GM12873 (cell line): Measurements from ENCODE around the gene DSE.

Experiments used
- TF ChIP-seq, protein P1 (sequence below): IDR thresholded peaks from 2 replicates; pipeline ENCODE4 v1.5.1; 2012; ENCODE audit warnings: low read depth, mild to moderate bottlenecking, moderate library complexity, low read length, control low read depth; ENCODE audit not compliant: insufficient read depth; ENCODE audit errors: missing control alignments

Gene DSE

DNA sequence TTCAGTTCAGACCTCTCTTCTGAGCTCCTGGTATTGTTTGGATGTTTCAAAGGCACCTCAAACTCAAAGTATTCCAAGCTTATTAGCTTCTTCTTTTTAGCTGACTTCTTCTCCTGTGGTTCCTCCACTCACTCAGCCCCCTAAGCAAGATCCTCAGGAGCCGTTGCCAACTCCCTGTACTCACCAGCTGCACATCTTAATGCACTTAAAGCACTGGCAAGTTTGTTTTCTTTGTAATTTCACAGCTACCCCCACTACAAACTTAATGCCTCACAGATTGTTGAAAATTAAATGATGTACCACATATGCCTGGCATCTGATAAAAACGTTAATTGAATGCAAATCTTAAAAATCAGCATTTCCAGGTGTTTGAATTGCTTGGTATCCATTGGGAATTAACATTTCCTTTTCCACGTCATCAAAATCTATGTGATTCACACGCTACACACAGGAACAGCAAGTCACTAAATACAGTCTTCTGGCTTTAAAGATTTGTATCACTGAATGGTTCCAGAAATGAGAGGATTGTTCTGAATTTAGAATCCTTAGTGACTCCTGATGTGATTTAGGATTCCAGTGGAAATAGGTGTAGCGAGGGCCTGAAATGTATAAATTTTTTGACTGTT, 114.9 kb downstream of the DSE start:
- TF ChIP-seq, protein P1, sequence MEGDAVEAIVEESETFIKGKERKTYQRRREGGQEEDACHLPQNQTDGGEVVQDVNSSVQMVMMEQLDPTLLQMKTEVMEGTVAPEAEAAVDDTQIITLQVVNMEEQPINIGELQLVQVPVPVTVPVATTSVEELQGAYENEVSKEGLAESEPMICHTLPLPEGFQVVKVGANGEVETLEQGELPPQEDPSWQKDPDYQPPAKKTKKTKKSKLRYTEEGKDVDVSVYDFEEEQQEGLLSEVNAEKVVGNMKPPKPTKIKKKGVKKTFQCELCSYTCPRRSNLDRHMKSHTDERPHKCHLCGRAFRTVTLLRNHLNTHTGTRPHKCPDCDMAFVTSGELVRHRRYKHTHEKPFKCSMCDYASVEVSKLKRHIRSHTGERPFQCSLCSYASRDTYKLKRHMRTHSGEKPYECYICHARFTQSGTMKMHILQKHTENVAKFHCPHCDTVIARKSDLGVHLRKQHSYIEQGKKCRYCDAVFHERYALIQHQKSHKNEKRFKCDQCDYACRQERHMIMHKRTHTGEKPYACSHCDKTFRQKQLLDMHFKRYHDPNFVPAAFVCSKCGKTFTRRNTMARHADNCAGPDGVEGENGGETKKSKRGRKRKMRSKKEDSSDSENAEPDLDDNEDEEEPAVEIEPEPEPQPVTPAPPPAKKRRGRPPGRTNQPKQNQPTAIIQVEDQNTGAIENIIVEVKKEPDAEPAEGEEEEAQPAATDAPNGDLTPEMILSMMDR, result no peak

DNA sequence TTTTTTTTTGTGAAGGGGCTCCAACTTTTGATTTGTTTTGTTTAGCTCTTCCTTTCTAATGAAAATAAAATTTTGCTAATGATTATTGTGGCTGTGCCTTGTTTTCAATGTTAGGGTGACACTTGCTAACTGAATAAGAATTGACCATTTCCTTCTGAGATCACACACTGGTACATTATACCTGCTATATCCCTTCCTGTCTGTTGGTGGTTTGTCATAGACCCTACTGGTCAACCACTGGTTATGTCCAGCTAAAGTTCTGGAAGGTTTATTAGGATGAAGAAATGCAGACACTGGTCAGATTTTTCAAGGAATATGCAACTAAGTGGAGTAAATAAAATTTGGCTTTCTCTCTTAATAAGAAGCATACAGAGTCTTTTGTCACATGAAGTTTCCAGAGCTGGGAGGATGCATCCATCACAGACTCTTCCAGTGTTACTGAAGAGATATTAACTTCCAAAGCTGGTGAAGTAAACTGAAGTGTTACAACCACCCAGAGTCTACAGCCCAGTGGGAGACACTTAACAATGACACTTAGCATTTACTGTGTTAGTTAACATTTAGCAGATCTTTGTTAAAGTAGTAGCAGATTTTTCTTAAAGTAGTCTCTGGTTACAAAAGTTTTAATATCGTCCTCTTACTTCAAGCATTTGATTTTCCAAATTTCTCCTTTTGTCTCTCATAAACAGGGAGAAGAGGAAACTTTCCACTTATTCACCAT, 121.0 kb downstream of the DSE start:
- TF ChIP-seq, protein P1, result no peak

DNA sequence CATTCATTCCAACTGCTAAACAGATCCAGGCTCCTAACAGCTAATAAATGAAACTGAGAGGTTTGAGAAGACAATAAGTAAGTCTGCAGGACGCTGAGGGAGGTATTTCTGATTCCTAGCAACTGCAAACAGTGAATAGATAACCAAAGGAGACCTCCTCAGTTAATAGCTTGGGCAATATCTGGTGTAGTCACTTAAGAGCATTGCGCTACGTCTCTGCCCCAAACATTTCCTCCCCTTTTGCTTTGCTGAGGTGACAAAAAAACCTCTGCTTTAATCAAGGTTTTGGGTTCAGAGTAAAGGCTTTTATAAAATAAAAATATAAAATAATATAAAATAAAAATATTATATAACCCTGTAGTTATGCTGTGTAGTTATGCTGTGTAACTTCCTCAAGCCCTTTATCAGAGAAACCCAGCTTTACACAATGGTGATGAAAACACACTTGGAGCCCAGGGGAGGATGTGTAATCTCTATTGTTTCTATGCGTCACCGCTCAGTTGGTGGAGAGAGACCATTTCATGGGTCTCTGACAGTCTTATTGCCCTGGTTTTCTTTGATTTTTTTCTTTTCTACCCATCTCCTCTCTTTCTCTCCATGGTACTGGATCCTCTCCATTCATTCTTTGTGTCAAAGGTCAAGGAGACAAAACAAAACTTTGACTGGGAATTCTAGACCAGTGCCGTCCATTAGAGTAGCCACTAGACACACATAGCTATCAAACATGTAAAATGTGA, 121.8 kb downstream of the DSE start:
- TF ChIP-seq, protein P1, result no peak
